Thyroid gland (tissue), 4 donors: ENCODE results near the gene TSHZ1. TPM values are rescaled to one million over a fixed set of nuclear protein-coding genes. Genes with fewer than 3 reads are reported as not detected.

Experiments used
- DNase-seq, 2 donors: peaks; one replicate each; pipeline ENCODE4 v3.0.0-alpha.2; 2019
- H3K27ac ChIP-seq, 3 donors: fragments of 200-600 bp; sonication (generic); 1 replicate in 2 of 3; 2 replicates in 1 of 3; pipeline ENCODE4 v1.5.1; 2016 to 2019; ENCODE audit warnings: mild to moderate bottlenecking in 1 of 3, moderate library complexity in 1 of 3
- H3K27me3 ChIP-seq: fragments of 200-600 bp; sonication (generic); one replicate; pipeline ENCODE4 v1.5.1; 2019
- H3K36me3 ChIP-seq, 2 donors: fragments of 200-600 bp; sonication (generic); one replicate each; pipeline ENCODE4 v1.5.1; 2016 to 2019
- H3K4me1 ChIP-seq, 2 donors: fragments of 200-600 bp; sonication (generic); one replicate each; pipeline ENCODE4 v1.5.1; 2017 to 2019
- H3K4me3 ChIP-seq, 3 donors: fragments of 200-600 bp; sonication (generic); replicated peaks in 1 of 3; 1 replicate in 2 of 3; 2 replicates in 1 of 3; pipeline ENCODE4 v1.5.1; 2016; ENCODE audit warnings: mild to moderate bottlenecking in 1 of 3
- H3K9me3 ChIP-seq: fragments of 200-600 bp; sonication (generic); one replicate; pipeline ENCODE4 v1.5.1; 2017
- POLR2A ChIP-seq, 2 donors: fragments of 450-650 bp; IDR thresholded peaks; one replicate each; pipeline ENCODE4 v1.6.1; 2017; ENCODE audit warnings: antibody characterized with exemption in 2 of 2, mild to moderate bottlenecking in 2 of 2, moderate library complexity in 1 of 2
- WGBS, 2 donors: methylation state at CpG; one replicate each; pipeline ENCODE4 v1.1.5; 2017; 5-methylcytosine and 5-hydroxymethylcytosine counted together
- intact Hi-C: fragments of 100-400 bp; cut with DNase I; formaldehyde crosslinking; loops from one replicate; pipeline ENCODE4 v1.15.1; 2023
- total RNA-seq, 4 donors: library from RNA; depleted of rRNA; stranded (reverse); fragments of >200 nt; gene quantifications; one replicate each; pipeline ENCODE4 v1.2.3, GENCODE V29; 2016
- TF ChIP-seq, protein P1 (sequence below), 6 experiments: fragments of 200-600 bp in 3 of 6; fragments of 450-650 bp in 3 of 6; sonication (generic) in 3 of 6; IDR thresholded peaks; one replicate each; pipeline ENCODE4 v1.5.1; 2016 to 2019; ENCODE audit warnings: antibody characterized with exemption in 6 of 6, mild to moderate bottlenecking in 2 of 6, inconsistent platforms in 1 of 6, moderate library complexity in 1 of 6

Gene TSHZ1
- total RNA-seq, 4 donors from 2014 or later: 17.9 to 22.2 (median 19.0) TPM

DNA sequence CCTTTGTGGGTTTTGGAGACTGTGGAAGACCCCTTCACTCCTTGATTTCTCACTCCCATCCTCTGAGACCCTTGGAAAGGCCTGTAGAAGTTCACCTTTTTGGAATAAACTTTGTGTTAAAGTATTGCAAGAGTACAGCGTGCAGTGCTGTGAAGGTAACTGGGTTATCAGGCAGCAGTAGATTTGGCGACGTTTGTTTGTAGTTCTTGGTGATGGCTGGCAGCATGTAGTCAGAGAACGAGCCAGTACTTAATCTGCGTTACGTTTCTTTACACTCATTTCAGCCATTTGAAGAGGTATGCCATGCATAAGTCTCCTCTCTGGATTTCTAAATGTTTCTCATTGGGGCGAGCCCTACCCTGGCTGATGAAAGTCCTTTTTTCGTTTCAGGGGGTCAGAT, 64.6 kb downstream of the TSHZ1 start:
- WGBS, 2 donors: 96 to 98% methylated on average over 8 of the region's 8 CpGs
- intact Hi-C loops: no loop called here
- TF ChIP-seq POLR2A (IDR thresholded peaks at IDR 0.05): no peak
- TF ChIP-seq, protein P1, sequence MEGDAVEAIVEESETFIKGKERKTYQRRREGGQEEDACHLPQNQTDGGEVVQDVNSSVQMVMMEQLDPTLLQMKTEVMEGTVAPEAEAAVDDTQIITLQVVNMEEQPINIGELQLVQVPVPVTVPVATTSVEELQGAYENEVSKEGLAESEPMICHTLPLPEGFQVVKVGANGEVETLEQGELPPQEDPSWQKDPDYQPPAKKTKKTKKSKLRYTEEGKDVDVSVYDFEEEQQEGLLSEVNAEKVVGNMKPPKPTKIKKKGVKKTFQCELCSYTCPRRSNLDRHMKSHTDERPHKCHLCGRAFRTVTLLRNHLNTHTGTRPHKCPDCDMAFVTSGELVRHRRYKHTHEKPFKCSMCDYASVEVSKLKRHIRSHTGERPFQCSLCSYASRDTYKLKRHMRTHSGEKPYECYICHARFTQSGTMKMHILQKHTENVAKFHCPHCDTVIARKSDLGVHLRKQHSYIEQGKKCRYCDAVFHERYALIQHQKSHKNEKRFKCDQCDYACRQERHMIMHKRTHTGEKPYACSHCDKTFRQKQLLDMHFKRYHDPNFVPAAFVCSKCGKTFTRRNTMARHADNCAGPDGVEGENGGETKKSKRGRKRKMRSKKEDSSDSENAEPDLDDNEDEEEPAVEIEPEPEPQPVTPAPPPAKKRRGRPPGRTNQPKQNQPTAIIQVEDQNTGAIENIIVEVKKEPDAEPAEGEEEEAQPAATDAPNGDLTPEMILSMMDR (IDR thresholded peaks at IDR 0.05): no peak

DNA sequence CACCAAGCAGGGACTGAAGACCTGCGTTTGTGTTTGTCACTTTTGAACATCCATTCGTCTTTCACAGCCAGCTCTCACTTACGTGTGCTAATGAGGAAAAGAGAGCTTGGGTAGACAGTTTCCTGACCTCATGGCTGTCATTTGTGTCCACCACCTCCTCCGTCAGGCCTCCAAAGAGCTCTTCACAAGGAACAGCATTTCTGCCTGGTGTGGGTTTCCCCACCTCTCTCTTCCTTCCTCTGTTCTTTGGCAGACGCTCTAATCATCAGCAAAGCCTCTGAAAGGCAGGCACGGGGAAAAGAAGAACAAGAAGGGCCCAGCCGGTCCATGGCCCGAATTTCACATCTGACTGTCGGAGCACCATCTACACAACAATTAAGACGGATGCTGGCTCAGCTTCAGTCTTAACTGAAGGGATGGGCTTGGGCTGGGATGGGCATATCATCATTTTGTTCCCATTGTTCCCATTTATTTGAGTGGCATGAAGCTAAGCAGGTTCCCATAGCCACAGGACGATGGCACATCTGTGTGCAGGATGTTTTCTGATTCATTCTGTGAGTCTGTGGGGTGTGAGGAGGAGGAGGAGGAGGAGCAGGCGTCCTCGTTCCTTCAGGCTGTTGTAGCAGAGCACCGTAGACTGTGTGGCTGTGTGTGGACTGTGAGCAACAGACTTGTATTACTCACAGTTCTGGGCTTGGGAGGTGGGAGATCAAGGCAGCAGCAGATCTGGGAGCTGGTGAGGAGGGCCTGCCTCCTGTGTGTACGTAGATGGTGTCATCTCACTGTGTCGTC, 66.4 kb downstream of the TSHZ1 start:
- 88 to 89% methylated on average over 15 to 16 of the region's 16 CpGs for WGBS, 2 donors
- H3K9me3 ChIP-seq: no peaks in the 10 kb centered on the region
- H3K4me3 ChIP-seq: no peak overlapping the region
- intact Hi-C loops: no loop called here
- H3K4me1 ChIP-seq: peaks cover 0 to 5% of the 10 kb centered on the region in 2 donors
- H3K27ac ChIP-seq: no peak overlapping the region
- no peak for DNase-seq
- no peaks in the 10 kb centered on the region for H3K36me3 ChIP-seq
- no peaks in the 10 kb centered on the region for H3K27me3 ChIP-seq
- TF ChIP-seq, protein P1 (IDR thresholded peaks at IDR 0.05): no peak
- no peak for TF ChIP-seq POLR2A (IDR thresholded peaks at IDR 0.05)

More for the DNA sequence above, 64.6 kb downstream of the TSHZ1 start:
- no peak for DNase-seq
- Histone ChIP-seq H3K27me3 (no peaks in the 10 kb centered on the region), H3K9me3 (no peaks in the 10 kb centered on the region), H3K4me3 (no peak overlapping the region), H3K36me3 (no peaks in the 10 kb centered on the region), H3K27ac (no peak overlapping the region), H3K4me1 (peaks cover 0 to 5% of the 10 kb centered on the region in 2 donors)

DNA sequence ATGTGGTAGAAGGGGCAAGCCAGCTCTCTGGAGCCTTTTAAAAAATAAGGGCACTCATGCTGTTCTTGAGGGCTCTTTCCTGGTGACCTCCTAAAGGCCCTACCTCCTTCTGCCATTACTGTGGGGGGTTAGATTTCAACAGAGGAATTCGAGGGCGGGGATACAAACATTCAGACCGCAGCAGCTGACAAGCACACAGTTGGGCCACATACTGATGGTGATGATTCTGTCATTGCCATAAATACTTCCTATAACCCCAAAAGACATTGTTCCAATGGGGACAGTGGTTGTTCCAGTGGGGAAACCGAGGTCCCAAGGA, 67.0 kb downstream of the TSHZ1 start:
- H3K27me3 ChIP-seq: no peaks in the 10 kb centered on the region
- H3K4me3 ChIP-seq: no peak overlapping the region
- H3K9me3 ChIP-seq: no peaks in the 10 kb centered on the region
- H3K4me1 ChIP-seq: peaks cover 0 to 5% of the 10 kb centered on the region in 2 donors
- no peak overlapping the region for H3K27ac ChIP-seq
- intact Hi-C loops: no loop called here
- no peak for DNase-seq
- WGBS, 2 donors: 86 to 97% methylated on average over 4 of the region's 4 CpGs
- TF ChIP-seq, protein P1 (IDR thresholded peaks at IDR 0.05): no peak
- no peak for TF ChIP-seq POLR2A (IDR thresholded peaks at IDR 0.05)
- no peaks in the 10 kb centered on the region for H3K36me3 ChIP-seq

DNA sequence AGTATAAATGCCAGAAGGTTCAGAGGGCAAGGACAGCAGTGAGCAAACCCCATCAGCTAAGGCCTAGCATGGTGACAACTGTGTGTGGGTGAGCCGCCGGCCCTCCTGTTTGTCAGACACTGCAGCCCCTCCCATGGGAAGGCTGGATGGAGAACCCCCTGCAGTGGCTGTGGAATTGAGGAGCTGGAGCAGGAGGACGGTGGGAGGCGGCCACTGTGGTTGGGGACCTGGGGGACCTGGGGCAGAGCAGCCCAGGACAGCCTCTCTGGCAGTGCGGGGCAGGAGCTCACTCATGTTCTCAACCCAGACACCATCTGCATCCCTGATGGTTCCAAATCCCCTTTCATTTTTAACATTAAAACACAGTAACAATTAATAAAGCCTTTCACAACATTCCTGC, 68.8 kb downstream of the TSHZ1 start:
- 90 to 95% methylated on average over 5 of the region's 5 CpGs for WGBS, 2 donors
- H3K36me3 ChIP-seq: no peaks in the 10 kb centered on the region
- H3K9me3 ChIP-seq: no peaks in the 10 kb centered on the region
- no peak overlapping the region for H3K27ac ChIP-seq
- DNase-seq: no peak
- H3K27me3 ChIP-seq: no peaks in the 10 kb centered on the region
- no peak for TF ChIP-seq POLR2A (IDR thresholded peaks at IDR 0.05)
- TF ChIP-seq, protein P1 (IDR thresholded peaks at IDR 0.05): no peak
- intact Hi-C loops: no loop called here
- H3K4me1 ChIP-seq: peaks cover 0 to 5% of the 10 kb centered on the region in 2 donors
- H3K4me3 ChIP-seq: no peak overlapping the region

DNA sequence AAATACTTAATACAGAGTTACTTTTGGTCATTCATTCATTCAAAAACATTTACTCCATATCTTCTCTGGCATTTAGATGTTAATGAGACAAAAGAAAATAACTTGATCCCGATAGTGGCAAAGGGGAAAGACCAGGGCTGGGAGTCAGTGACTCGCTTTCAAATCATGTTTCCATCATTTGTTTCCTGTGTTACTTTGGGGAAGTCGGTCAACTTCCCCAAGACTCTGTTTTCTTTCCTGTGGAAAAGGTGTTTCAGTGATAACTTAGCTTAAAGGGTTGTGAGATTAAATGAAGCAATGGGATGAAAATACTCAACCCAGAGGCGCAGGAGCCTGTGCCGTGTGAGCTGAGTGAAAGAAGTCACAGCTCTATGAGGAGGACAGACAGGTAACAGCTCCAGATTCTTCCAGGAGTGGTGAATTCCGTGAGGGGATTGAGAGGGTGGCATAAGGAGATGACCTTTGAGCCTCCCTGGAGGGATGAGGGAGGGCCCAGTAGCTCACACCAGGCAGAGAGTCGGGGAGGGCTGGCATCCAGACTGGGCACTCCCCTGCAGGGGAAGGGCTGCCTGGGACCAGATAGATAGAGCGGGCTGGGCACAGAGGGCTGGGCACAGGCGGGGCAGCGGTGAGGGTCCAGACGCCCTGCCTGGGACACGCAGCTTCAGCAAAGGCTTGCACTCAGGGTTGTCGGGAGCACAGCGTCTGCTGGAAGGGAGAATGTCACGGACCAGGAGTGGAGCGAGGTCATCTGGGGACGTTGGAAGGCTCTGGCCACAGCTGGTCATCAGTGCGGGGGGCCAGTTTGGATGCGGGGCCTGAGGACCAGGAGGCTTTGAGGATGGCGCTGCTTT, 70.1 kb downstream of the TSHZ1 start:
- 85 to 90% methylated on average over 20 of the region's 20 CpGs for WGBS, 2 donors
- H3K9me3 ChIP-seq: no peaks in the 10 kb centered on the region
- H3K27ac ChIP-seq: no peak overlapping the region
- H3K4me3 ChIP-seq: no peak overlapping the region
- H3K27me3 ChIP-seq: no peaks in the 10 kb centered on the region
- DNase-seq: no peak
- intact Hi-C loops: no loop called here
- peaks cover 0 to 5% of the 10 kb centered on the region in 2 donors for H3K4me1 ChIP-seq
- H3K36me3 ChIP-seq: no peaks in the 10 kb centered on the region
- TF ChIP-seq POLR2A (IDR thresholded peaks at IDR 0.05): no peak
- TF ChIP-seq, protein P1 (IDR thresholded peaks at IDR 0.05): no peak
